D721Med (cell line): ENCODE results near the gene IMP4.

Experiments used
- DNase-seq: peaks from one replicate; pipeline ENCODE4 v3.0.0; 2011; ENCODE audit warnings: low spot score; ENCODE audit not compliant: insufficient read length
- FAIRE-seq: peaks from 2 replicates; lab custom pipeline; 2011; peaks lifted over from hg19 to GRCh38; lab: Jason Lieb, UNC
- CTCF ChIP-seq: IDR thresholded peaks from 2 replicates; pipeline ENCODE4 v1.5.1; 2012; ENCODE audit warnings: mild to moderate bottlenecking, control low read depth; ENCODE audit not compliant: insufficient read depth; ENCODE audit errors: missing control alignments

Gene IMP4

GRCh38 chr2:130377491-130377890 is 34.8 kb downstream of the IMP4 start:
- no peak for DNase-seq
- FAIRE-seq: no peak
- no peak for TF ChIP-seq CTCF

GRCh38 chr2:130378206-130378897 is 35.7 kb downstream of the IMP4 start:
- FAIRE-seq: no peak

DNA sequence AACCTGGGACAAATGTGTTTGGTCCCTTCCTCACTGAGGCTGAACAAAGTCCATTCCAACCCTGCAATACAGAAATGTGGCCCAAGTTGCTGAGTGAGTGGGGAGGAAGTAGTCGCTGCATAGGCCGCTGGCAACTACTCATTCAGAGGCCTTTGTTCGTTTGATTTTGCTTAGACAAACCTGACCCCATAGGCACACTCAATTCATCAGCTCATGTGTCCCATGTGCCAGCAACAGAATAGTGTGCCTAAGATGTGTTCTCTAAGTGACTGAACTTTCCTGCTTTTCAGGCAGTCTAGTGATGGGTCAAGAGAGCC is 36.2 kb downstream of the IMP4 start:
- FAIRE-seq: no peak
- no peak for TF ChIP-seq CTCF
- DNase-seq: no peak

More at GRCh38 chr2:130378206-130378897, 35.7 kb downstream of the IMP4 start:
- TF ChIP-seq CTCF: no peak
- DNase-seq: no peak

DNA sequence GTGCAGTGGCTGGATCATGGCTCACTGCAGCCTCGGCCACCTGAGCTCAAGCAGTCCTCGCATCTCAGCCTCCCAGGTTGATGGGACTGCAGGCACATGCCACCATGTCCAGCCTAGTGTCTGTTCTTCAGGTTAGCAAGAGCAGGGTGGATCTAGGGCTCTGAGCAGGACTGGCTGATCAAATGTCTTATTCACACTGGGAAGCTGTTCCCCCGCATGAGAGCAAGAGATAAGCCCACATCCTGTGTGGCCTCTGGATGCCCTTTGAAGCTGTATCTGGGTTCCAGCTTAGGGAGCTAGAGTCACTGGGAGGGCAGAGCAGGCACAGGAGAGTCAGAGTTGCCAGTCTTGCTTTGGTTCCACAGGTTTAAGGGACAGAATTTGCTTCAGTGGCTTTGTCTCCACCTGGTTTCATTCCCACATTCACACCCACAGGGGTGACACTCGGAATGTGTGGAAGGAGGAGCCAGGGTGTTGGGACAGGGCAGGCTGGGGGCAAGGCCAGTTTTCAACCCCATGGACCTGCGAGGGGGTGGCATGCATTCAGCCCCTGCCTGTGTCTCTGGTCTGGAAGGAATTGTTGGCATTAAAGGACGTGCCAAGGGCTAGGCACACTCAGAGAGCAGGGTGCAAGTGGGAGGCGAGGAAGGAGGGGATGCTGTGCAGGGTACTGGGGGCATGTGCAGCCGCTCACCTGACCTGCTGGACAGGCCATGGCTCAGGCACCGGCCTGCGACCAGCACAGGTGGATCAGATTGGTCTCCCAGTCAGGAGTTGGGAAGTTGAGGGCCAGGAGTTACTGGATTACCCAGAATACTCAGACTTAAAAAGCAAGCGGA is 37.6 kb downstream of the IMP4 start:
- TF ChIP-seq CTCF: no peak
- FAIRE-seq (no peak), DNase-seq (no peak)

- DNase-seq: no peak
- TF ChIP-seq CTCF: no peak
- no peak for FAIRE-seq
Observed at GRCh38 chr2:130381145-130381544, 38.4 kb downstream of the IMP4 start.

DNA sequence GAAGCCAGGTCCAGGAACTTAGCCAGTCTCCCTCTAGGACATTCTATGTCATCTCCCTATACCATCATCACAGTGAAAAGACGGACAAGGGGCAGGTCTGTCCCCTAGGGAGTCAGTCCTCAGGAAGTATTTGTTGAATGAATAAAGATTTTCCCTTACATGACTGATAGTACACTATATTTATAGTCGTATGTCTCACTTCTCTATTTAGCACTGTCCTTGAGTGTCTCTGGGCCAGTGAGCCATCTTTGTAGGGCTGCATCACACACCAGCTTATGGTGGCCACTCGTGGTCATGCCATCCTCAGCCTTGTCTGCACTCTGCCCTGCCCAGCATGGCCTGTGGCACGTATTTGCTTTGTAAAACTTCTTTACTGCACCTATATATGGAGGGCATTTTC is 38.9 kb downstream of the IMP4 start:
- no peak for TF ChIP-seq CTCF
- FAIRE-seq (no peak), DNase-seq (no peak)
